H1 (cell line): ENCODE measurements around the gene FOXE1. TPM values are rescaled to one million over a fixed set of nuclear protein-coding genes. Genes with fewer than 3 reads are reported as not detected.

ENCODE experiments used
- CTCF ChIA-PET: fragments of 300-600 bp; sonication (Branson Sonifier 250); formaldehyde crosslinking; loops from one replicate; lab custom pipeline; 2021; ENCODE audit not compliant: partially characterized antibody; lab: Charles Lee
- POLR2A ChIA-PET: fragments of 300-600 bp; sonication (Branson Sonifier 250); formaldehyde crosslinking; loops from one replicate; lab custom pipeline; 2021; ENCODE audit warnings: inconsistent platforms; ENCODE audit not compliant: partially characterized antibody; lab: Charles Lee
- DNase-seq, 2 experiments: peaks; one replicate each; pipeline versions ENCODE4 v3.0.0 to v3.0.0-alpha.2; 2010 to 2022; ENCODE audit warnings: low spot score in 2 of 2, low read depth in 1 of 2, mixed read lengths in 1 of 2
- FAIRE-seq: peaks from 2 replicates; lab custom pipeline; 2011; peaks lifted over from hg19 to GRCh38; lab: Jason Lieb, UNC
- H2AFZ ChIP-seq: 2 replicates; pipeline ENCODE4 v1.8.1; 2012; ENCODE audit warnings: low read length, inconsistent platforms
- H2AK5ac ChIP-seq: 2 replicates; pipeline ENCODE4 v1.6.1; 2013; ENCODE audit warnings: low read depth, low read length
- H2BK120ac ChIP-seq: replicated peaks from 2 replicates; pipeline ENCODE3; 2013; ENCODE audit warnings: low read depth, low read length, inconsistent platforms
- H2BK12ac ChIP-seq: 2 replicates; pipeline ENCODE4 v1.6.1; 2013; ENCODE audit warnings: low read depth, low read length
- H2BK15ac ChIP-seq: 2 replicates; pipeline ENCODE4 v1.6.1; 2013; ENCODE audit warnings: low read length
- H2BK20ac ChIP-seq: 2 replicates; pipeline ENCODE4 v1.6.1; 2013; ENCODE audit warnings: low read length
- H2BK5ac ChIP-seq: 2 replicates; pipeline ENCODE4 v1.6.1; 2013; ENCODE audit warnings: low read depth, low read length
- H3K14ac ChIP-seq: 2 replicates; pipeline ENCODE4 v1.6.1; 2013; ENCODE audit warnings: inconsistent platforms; ENCODE audit not compliant: insufficient read length
- H3K18ac ChIP-seq: 2 replicates; pipeline ENCODE4 v1.6.1; 2013; ENCODE audit warnings: low read length; ENCODE audit errors: extremely low read depth
- H3K23ac ChIP-seq: 2 replicates; pipeline ENCODE4 v1.6.1; 2013; ENCODE audit warnings: inconsistent platforms; ENCODE audit not compliant: insufficient read length
- H3K23me2 ChIP-seq: 2 replicates; pipeline ENCODE4 v1.6.1; 2013; ENCODE audit warnings: low read depth, low read length
- H3K27ac ChIP-seq: 2 replicates; pipeline ENCODE4 v1.6.1; 2011; ENCODE audit warnings: low read depth, low read length, inconsistent platforms
- H3K27me3 ChIP-seq, 4 experiments: replicated peaks in 1 of 4; 1 replicate in 1 of 4; 2 replicates in 3 of 4; pipeline versions ENCODE4 v1.6.1 to v1.8.1; 2011 to 2013; ENCODE audit warnings: low read length in 3 of 4, mild to moderate bottlenecking in 3 of 4, inconsistent platforms in 2 of 4, mixed read lengths in 2 of 4, moderate library complexity in 1 of 4; ENCODE audit not compliant: control insufficient read depth in 3 of 4, insufficient read depth in 3 of 4; ENCODE audit errors: extremely low read depth in 1 of 4
- H3K36me3 ChIP-seq, 4 experiments: 2 replicates each; pipeline versions ENCODE4 v1.6.1 to v1.8.1; 2011 to 2013; ENCODE audit warnings: mild to moderate bottlenecking in 4 of 4, low read length in 3 of 4, moderate library complexity in 2 of 4, control low read depth in 1 of 4, inconsistent platforms in 1 of 4; ENCODE audit not compliant: insufficient read depth in 4 of 4, control insufficient read depth in 2 of 4
- H3K4ac ChIP-seq: replicated peaks from 2 replicates; pipeline ENCODE3; 2013; ENCODE audit warnings: low read length, low read depth, mixed read lengths, inconsistent platforms; ENCODE audit not compliant: insufficient read length
- H3K4me1 ChIP-seq, 4 experiments: replicated peaks in 1 of 4; 1 replicate in 1 of 4; 2 replicates in 3 of 4; pipeline versions ENCODE4 v1.6.1 to v1.8.1; 2011 to 2013; ENCODE audit warnings: low read length in 3 of 4, inconsistent platforms in 2 of 4, mixed read lengths in 1 of 4; ENCODE audit not compliant: insufficient read depth in 4 of 4, control insufficient read depth in 3 of 4
- H3K4me2 ChIP-seq, 2 experiments: 2 replicates each; pipeline versions ENCODE4 v1.6.1 to v1.8.1; 2011 to 2013; ENCODE audit warnings: low read depth in 2 of 2, low read length in 2 of 2, control low read depth in 1 of 2, inconsistent platforms in 1 of 2, mild to moderate bottlenecking in 1 of 2; ENCODE audit not compliant: insufficient read depth in 1 of 2
- H3K4me3 ChIP-seq, 4 experiments: fragments of 200-600, 300-600 bp in 1 of 4; sonication (generic), shearing (Covaris generic), sonication (Bioruptor Twin) in 1 of 4; 2 replicates each; pipeline versions ENCODE4 v1.5.1 to v1.8.1; 2011 to 2016; ENCODE audit warnings: low read length in 4 of 4, low read depth in 3 of 4, control low read depth in 2 of 4, inconsistent platforms in 2 of 4, mild to moderate bottlenecking in 2 of 4, mixed read lengths in 1 of 4, moderate library complexity in 1 of 4; ENCODE audit not compliant: insufficient read depth in 2 of 4; ENCODE audit errors: extremely low read depth in 1 of 4
- H3K56ac ChIP-seq: replicated peaks from 2 replicates; pipeline ENCODE3; 2013; ENCODE audit warnings: low read depth, mild to moderate bottlenecking, mixed read lengths, low read length, inconsistent platforms; ENCODE audit not compliant: insufficient read length
- H3K79me1 ChIP-seq: 2 replicates; pipeline ENCODE4 v1.6.1; 2013; ENCODE audit warnings: low read depth, low read length, control low read depth
- H3K79me2 ChIP-seq, 2 experiments: 2 replicates each; pipeline versions ENCODE4 v1.6.1 to v1.8.1; 2012 to 2013; ENCODE audit warnings: low read length in 2 of 2, mild to moderate bottlenecking in 2 of 2, inconsistent platforms in 1 of 2; ENCODE audit not compliant: insufficient read depth in 2 of 2, control insufficient read depth in 1 of 2
- H3K9ac ChIP-seq, 4 experiments: replicated peaks in 1 of 4; 1 replicate in 1 of 4; 2 replicates in 3 of 4; pipeline versions ENCODE4 v1.6.1 to v1.8.1; 2011 to 2013; ENCODE audit warnings: low read depth in 3 of 4, low read length in 3 of 4, control low read depth in 2 of 4, mild to moderate bottlenecking in 2 of 4, moderate library complexity in 2 of 4, inconsistent platforms in 1 of 4; ENCODE audit errors: extremely low read depth in 1 of 4
- H3K9me3 ChIP-seq, 2 experiments: 2 replicates each; pipeline versions ENCODE4 v1.6.1 to v1.8.1; 2012 to 2013; ENCODE audit warnings: mild to moderate bottlenecking in 2 of 2, moderate library complexity in 2 of 2, control low read depth in 1 of 2, inconsistent platforms in 1 of 2, low read depth in 1 of 2, low read length in 1 of 2, mixed read lengths in 1 of 2; ENCODE audit not compliant: insufficient read depth in 2 of 2
- H4K20me1 ChIP-seq, 2 experiments: replicated peaks in 1 of 2; 2 replicates each; pipeline versions ENCODE3 to v1.8.1; 2011 to 2013; ENCODE audit warnings: inconsistent platforms in 2 of 2, low read length in 2 of 2, mild to moderate bottlenecking in 1 of 2; ENCODE audit not compliant: insufficient read depth in 2 of 2, control insufficient read depth in 1 of 2
- H4K5ac ChIP-seq: 2 replicates; pipeline ENCODE4 v1.6.1; 2013; ENCODE audit warnings: low read length, low read depth, mixed read lengths, inconsistent platforms; ENCODE audit not compliant: insufficient read length
- H4K8ac ChIP-seq: 2 replicates; pipeline ENCODE4 v1.8.0; 2013; ENCODE audit warnings: mild to moderate bottlenecking, moderate library complexity, low read length, inconsistent platforms; ENCODE audit not compliant: insufficient read depth; ENCODE audit errors: extremely low read depth
- H4K91ac ChIP-seq: replicated peaks from 2 replicates; pipeline ENCODE3; 2013; ENCODE audit warnings: low read length, mixed read lengths, inconsistent platforms; ENCODE audit not compliant: insufficient read length
- POU5F1 ChIP-seq: IDR thresholded peaks from 2 replicates; pipeline ENCODE4 v1.6.1; 2011; ENCODE audit warnings: low read depth, mild to moderate bottlenecking, low read length, moderate library complexity
- RXRA ChIP-seq: IDR thresholded peaks from 2 replicates; pipeline ENCODE4 v1.6.1; 2011; ENCODE audit warnings: low read depth, mild to moderate bottlenecking, low read length, moderate library complexity; ENCODE audit not compliant: insufficient read depth
- polyA plus RNA-seq, 7 experiments: library from polyadenylated mRNA; depleted of rRNA in 3 of 7; stranded (reverse) in 5 of 7; unstranded in 2 of 7; fragments of >200 nt in 5 of 7; fragments of 200-250 nt in 2 of 7; gene quantifications; 1 replicate in 5 of 7; 2 replicates in 1 of 7; 4 replicates in 1 of 7; pipeline versions ENCODE4 v1.2.1 to v1.2.3, GENCODE V29; 2011 to 2013; ENCODE audit warnings: missing spikeins in 2 of 7, mixed read lengths in 2 of 7
- total RNA-seq: library from RNA; stranded (reverse); fragmentation: NEBNext Ultra II Directional; extraction: Animal tissue kit (Norgen Biotek cat#: 25700); gene quantifications from 2 replicates; pipeline ENCODE4 v1.2.1, GENCODE V29; 2021

FOXE1 gene
- total and polyA plus RNA-seq, 2 of the 8 experiments (the other 6 are each of a cell fraction or from before 2014, with no cell fraction given): 0.03 TPM; not detected in 1

DNA sequence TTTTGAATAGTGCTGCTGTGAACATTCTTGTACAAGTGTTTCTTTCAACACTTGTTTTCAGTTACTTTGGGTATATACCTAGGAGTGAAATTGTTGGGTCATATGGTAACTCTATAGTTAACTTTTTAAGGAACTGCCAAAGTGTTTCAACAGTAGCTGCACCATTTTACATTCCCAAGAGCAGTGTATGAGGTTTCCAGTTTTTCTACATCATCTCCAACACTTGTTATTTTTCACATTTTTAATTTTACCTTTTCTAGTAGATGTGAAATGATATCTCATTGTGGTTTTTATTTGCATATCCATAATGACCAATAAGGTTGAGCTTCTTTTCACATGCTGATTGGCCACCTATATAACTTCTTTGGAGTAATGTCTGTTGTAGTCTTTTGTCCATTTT is 40.0 kb upstream of the FOXE1 start:
- DNase-seq (no peak), FAIRE-seq (no peak)
- Histone ChIP-seq H2BK20ac (no peak overlapping the region), H3K4me2 (no peak overlapping the region), H2BK5ac (no peak overlapping the region), H3K27ac (no peak overlapping the region), H3K14ac (no peak overlapping the region), H3K36me3 (no peaks in the 10 kb centered on the region), H3K4me3 (no peak overlapping the region), H3K18ac (no peak overlapping the region), H3K79me1 (no peaks in the 10 kb centered on the region), H2BK120ac (no peak overlapping the region), H3K56ac (no peak overlapping the region), H3K27me3 (peaks cover 0 to 3% (median 0%) of the 10 kb centered on the region in 4 experiments; a peak in 1 of 7 replicates), H4K5ac (no peak overlapping the region), H3K9ac (no peak overlapping the region), H3K9me3 (no peaks in the 10 kb centered on the region), H3K23ac (no peak overlapping the region), H2AK5ac (no peak overlapping the region), H3K23me2 (no peaks in the 10 kb centered on the region), H2BK15ac (no peak overlapping the region), H4K8ac (no peak overlapping the region), H3K4ac (no peak overlapping the region), H3K79me2 (no peaks in the 10 kb centered on the region), H4K20me1 (no peaks in the 10 kb centered on the region), H4K91ac (no peak overlapping the region), H3K4me1 (peaks cover 3 to 13% (median 12%) of the 10 kb centered on the region in 4 experiments; a peak in 6 of 7 replicates), H2BK12ac (no peak overlapping the region), H2AFZ (no peak overlapping the region)
- ChIA-PET POLR2A (no interaction called here), CTCF (no interaction called here)
- TF ChIP-seq RXRA: no peak
- TF ChIP-seq POU5F1: no peak
